HG03196 (cell line): ENCODE results near the gene LIMA1.
"Not testable (repeated sequence)": the region's sequence is repeated elsewhere in the genome, so short reads cannot be mapped to it uniquely, and the experiment has no call there.

Experiments used
- ATAC-seq: cut with Tn5 transposase; IDR thresholded peaks from one replicate; pipeline ENCODE4 v1.9.1; 2021; ENCODE audit not compliant: unreplicated experiment

Gene LIMA1

DNA sequence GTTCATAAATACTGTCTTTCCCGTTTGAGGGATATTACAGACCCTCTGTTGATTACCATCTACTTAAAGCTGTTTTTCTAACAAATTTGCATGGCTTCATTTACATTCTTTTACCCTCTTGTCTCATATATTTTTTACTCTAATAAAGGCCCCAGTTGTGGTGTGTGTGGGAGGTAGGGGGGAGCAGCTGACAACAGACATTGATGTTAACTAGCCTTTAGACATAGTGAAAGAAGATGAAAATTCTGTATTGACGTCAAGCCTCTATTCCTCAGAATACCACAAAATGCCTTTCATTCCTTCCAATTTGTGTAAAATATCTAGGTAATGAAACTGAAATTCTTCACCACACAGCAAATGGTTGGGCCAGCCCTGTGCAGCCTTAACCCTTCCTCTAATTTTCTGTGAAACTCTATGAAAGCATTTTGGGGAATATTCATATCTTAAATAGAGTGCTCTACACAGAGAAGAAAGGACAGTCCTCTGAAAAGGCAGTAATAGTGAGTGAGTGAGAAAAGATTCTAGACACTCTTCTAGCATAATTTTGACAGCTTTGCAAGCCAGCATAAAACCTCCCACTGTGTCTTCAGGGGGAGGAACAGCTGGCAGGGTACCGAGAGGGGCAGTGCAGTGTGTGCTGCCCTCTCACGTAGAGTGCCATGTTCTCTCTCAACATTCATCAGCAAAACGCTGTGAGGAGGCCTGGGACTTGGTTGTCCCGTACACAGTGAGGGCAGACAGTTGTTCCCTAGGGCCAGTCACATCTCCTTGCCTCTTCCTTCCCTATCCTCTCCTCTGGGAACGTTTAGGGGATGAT is 96.0 kb downstream of the LIMA1 start:
- peak; percentile 36 for ATAC-seq

DNA sequence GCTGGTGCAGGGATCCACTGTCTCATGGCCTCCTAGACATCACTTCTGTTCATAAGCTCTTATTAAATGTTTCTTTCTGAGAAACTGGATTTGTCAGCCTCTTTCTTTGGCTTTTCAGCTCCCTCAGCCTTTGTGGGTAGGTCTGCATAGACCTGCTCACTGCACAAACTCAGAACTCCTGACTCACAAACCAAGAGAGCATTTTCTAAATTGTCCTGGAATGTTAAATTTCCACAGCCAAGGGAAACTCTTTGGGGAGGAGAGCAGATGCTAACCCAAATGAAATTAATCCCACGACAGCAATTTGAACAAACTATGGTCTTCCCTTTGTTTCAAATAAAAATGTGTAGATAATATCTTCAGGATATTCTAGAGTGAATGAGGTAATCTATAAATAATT is 96.6 kb downstream of the LIMA1 start:
- no peak for ATAC-seq

DNA sequence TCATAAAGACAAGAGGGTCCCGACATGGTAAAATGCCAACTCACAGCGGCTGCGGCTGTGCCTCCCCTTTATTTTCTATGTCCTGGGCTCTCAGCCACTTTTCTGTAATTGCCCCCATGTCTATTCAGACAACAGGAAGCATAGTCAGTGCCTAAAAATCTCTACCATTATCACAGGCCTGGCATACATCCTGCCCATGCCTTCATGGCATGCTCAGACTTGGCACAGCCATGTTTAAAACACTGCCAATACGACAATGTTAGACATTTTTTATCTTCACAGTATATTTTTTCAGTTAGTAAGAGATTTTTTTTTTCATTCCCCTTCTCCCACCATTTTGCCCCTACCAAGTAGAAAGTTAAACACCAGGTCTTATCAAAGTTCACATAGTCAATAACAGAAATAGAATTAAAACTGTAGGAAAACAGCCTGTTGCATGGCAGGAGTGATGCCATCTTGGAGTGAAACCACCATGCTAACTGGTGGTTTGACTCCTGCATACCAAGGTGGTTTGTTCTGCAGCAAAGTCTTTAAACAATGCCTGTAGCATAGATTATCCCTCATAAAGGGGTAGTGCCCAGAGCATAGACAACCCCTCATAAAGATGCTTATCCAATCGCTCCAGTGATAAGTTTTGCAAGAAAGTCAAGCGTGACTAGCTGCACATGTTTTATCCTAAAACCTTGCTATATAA is 97.2 kb downstream of the LIMA1 start:
- ATAC-seq = no peak

DNA sequence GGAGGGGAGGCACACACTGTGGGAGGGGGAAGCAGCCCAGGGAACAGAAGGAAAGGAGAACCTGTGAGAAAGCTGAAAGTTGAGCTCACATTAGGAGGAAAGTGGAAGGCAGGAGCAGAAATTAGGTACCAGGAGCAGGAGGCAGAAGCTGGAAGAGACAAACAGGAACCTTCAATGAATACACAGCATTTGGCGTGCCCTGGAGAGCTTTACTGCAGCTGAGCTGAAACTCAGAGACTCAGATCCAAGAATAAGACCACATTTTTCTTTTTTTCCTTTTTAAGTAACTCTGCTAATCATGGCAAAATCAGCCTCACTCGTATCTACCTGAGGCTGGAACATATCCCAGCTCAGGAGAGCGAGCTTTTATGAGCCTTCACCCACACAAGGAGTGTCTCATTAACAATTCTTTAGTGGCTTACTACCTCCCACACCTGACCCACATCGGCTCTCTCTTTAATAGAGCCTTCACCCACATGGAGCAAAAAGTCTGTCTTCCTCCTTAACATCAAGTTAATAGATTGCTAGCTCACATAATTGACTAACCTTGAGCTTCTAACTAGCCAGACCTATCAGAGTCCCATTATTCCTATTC is 97.9 kb downstream of the LIMA1 start:
- no peak for ATAC-seq

DNA sequence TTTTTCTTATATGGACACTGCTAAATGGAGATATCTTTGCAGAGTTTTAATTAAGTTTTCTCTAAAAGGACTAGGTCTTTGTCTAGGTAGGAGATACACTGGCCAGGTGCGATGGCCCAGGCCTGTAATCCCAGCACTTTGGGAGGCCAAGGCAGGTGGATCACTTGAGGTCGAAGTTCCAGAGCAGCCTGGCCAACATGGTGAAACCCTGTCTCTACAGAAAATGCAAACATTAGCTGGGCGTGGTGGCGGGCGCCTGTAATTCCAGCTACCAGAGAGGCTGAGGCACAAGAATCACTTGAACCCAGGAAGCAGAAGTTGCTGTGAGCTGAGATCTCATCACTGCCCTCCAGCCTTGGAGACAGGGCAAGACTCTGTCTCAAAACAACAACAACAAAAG is 99.1 kb downstream of the LIMA1 start:
- no peak for ATAC-seq

DNA sequence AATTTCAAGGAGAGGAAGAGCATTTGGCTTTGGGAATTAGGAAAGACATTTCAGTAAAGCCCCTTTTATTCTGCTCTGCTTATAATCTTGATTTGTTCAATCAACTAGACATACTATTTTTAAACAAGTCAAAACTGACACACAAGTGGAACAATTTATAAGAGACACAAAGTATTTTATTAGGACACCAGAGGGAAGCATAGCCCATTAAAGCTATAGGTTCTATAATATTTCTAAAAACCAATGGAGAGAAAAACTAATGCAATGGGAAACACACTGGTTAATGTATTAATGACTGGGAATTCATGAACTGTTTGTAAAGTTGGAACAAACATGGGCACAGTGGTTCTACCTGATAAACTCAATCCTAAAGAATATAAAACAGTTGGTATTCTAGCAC is 100.9 kb downstream of the LIMA1 start:
- no peak for ATAC-seq

DNA sequence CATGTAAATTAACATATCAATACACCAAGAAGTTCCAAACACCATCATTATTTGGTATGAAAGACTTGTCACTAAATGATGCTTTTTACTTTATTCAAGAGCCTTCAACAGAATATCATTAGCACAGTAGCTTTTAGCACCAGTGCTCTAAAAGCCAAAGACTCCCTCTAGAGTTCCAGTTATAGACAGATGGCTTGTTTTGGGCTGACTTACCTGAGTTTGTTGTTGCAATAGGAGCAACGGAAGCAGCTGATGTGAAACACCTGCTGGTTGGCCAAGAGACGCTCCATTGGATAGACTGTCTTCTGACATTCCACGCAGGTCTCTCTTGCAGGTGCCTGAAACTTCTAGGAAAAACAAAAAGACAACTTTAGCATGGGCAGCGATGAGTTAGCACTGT is 101.6 kb downstream of the LIMA1 start:
- no peak for ATAC-seq

DNA sequence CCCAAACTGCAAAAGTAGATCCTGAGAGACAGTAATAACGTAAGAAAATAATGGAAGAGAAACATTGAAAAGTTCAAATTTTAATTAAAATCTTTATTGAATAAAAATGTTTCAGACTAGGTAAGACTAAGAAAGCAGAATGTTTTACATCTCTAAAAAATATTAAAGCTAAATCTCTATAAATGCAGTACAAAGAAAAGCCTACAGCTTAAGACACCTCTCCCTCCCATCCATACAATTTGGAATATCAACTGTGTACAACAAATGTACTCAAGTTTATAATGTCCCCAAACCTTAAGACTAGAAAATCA is 107.6 kb downstream of the LIMA1 start:
- ATAC-seq = no peak

DNA sequence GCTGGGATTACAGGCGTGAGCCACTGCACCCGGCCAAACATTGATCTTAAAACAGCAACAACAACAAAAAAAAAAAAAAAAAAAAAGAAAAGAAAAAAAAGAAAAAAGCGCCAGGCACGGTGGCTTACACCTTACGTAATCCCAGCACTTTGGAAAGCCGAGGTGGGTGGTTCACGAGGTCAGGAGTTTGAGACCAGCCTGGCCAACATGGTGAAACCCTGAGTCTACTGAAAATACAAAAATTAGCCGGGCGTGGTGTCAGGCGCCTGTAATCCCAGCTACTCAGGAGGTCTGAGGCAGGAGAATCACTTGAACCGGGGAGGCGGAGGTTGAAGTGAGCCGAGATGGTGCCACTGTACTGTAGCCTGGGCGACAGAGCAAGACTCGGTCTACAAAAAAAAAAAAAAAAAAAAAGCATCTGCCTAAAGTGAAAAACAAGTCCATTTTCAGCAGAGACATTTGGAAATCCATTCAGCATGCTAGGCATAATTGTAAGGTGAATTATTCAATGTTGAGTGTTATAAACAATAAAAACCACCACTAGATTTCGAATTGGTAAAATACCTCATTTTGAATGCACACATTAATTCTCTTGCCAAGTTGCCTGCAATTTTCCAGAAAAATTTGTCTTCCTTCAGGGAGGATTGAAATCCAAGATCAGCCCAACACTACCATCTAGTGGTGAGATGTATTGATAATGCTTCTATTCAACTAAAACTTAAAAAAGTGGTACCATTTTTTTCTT is 108.2 kb downstream of the LIMA1 start:
- no peak for ATAC-seq

DNA sequence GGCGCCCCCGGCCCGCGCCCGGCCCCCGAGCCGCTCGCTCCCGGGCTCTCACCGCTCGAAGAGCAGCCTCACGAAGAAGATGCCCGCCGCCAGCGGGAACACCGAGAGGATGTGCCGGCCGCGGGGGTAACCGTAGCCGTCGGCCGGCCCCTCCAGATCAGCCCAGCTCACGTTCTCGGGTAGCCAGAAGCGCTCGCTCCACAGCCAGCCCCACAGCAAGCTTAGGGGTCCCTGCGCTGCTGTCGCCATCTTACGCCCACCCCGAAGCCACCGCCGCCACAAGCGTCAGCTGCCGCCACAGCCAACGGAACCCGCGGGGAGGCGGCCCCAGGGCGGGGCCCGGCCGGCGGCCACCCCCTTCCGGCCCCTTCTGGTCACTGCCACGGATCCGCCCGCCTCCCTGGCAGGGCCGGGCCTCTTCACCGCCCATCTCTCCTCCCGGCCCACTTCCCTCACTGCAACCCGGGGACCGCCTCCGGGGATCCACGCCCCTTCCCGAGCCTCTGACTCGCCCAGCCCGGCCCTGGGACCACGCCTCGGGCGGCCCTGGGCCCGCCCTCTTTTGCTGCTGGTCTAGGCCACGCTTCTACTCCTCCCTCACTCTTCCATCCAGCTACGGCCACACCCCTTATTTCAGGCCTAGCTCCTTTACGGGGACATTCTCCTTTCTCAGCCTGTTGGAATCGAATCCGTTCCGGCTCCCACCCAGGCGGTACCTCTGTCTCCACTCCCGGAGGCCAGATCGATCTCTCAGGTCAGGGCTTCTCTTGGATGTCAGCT is 116.1 kb downstream of the LIMA1 start, which contains the start of gene CERS5:
Gene CERS5 (minus strand): TSS at position 321 of the 780 bp plus-strand sequence. CDS start 72 bp downstream, at position 249.
- peak; percentile 98 for ATAC-seq

DNA sequence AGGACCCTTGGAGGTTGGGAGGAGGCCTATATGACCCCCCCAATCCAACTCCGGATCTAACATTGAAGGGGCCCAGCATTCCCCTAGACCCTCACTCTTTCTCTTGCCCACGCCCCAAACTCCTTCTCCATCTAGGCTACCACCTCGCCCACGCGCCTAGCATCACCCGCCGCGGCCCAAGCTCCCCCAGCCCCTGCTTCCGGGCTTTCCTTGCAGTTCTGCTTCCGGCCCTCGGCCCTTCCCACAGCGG is 116.6 kb downstream of the LIMA1 start:
- ATAC-seq = peak; percentile 42

DNA sequence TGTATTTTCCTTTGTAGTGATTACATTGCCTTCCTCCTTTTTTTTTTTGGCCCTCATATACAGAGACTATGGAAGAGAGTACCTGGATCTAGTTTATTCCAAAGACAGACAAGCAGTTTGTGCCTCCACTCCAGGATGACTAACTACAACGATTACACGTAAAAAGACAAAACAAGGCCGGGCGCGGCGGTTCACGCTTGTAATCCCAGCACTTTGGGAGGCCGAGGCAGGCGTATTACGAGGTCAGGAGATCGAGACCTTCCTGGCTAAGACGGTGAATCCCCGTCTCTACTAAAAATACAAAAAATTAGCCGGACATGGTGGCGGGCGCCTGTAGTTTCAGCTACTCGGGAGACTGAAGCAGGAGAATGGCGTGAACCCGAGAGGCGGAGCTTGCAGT is 118.4 kb downstream of the LIMA1 start:
- ATAC-seq = no peak

DNA sequence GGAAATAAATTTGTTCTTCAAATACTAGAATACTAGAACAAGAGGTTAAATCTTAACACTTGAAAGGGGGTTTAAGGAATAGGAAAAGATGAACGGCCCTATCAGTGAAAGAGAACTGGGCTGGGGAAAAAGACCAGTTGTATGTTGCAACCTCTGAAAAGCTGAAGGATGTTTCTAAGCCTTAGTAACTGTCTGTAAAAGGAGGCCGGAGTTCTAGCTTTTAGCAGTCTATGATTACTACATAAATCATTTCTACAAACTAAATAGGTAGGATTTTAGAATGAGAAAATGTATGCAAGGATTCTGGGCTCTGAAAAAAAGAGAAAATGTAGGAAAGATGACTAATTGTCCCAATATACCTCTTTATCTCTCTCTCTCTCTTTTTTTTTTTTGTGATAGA is 121.1 kb downstream of the LIMA1 start:
- ATAC-seq = no peak

DNA sequence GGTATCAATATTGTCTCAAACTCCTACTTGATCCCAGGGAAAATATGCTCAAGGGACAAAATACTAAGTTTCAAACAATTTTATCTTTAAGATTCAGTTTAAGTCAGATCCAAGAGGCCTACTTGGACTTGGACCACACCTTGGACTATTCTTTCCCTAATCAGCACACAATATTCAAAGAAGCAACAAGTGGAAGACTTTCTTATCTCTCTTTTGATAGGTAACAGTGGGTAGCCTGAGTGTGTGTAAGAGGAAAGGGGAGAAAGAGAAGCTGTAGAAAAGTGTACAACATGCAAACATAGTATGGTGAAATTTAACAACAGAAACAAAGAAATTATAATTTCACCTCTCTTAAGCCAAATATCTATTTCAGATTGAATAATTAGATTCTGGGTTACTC is 122.7 kb downstream of the LIMA1 start:
- ATAC-seq = no peak

DNA sequence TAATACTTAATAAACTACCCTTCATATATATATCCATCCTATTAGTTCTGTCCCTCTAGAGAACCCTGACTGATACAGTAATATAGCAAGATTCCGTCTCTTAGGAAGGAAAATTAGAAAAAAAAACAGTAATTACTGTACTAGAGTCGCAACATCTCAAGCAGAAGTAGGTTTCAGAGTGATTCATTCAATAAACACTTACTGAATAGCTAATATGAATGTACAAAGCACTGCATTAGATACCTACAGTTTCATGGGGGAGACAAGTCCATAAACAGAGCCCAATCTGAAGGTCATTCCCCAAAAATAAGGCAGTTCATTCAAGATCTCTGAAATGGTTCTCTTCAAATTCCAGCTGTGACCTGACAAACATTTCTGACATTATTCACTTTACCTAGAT is 126.1 kb downstream of the LIMA1 start:
- no peak for ATAC-seq

DNA sequence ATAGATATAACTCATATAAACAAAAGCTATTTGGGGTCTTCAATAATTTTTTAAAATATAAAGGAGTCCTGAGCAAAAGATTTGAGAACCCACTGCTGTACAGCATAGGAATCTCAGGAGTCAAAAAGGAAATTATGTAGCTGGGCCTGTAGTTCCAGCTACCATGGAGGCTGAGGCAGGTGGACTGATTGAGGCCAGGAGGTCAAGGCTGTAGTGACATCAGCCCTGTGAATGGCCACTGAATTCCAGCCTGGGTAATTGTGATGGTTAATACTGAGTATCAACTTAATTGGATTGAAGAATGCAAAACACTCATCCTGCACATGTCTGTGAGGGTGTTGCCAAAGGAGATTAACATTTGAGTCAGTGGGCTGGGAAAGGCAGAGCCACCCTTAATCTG is 126.7 kb downstream of the LIMA1 start:
- ATAC-seq = no peak

DNA sequence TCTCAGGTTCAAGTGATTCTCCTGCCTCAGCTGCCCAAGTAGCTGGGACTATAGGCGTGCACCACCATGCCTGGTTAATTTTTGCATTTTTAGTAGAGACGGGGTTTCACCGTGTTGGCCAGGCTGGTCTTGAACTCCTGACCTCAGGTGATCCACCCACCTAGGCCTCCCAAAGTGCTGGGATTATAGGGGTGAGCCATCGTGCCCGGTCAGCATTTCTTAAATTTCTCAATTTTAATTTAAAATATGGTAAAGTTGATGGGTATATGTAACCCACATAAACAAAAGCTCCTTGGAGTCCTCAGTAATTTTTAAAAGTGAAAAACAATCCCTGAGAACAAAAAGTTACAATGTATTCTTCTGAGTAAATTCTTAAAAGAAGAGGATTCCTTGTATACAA is 128.4 kb downstream of the LIMA1 start:
- not testable (repeated sequence) for ATAC-seq

DNA sequence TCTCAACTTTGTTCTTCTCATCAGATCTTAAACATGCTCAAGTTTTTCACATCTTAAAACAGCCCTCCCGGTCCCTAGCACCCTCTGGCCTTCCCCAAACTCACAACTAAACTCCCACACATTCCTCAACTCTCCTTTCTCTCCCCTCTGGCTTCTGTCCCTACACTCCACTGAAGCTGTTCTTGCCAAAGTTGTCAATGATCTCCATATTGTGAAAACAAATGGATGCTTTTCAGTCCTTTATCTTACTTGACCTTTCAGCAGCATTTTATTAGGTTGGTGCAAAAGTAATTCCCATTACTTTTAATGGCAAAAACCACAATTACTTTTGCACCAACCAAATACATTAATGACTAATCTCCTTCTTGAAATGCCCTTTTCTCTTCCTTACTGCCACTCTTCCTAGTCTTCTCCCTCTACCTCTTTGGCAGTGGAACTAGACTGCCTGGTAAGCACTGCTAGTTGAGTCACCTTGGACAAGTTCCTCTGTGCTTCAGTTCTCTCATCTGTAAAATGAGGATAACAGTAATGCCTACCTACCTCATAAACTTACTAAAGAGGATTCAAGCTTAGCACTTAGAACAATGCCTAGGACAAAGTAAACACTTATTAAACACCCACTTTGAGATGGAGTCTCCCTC is 132.2 kb downstream of the LIMA1 start:
- ATAC-seq = no peak

DNA sequence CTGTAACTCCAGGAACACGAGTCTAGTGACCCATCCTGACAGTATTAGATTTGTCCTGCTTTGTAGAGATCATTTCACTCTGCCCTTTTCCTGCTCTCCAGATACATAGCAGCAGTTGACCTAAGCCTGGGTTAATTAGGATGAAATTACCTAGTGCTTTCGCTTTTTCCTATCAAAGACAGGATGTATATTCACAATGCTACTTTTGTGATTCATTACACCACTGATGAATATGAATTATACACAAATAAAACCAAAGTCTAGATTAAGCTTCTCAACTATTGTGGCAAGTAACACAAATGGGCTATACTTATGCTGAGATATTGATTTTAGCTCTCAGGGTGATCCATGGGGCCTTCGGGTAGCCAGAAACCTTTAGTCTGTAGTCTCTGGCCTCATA is 134.0 kb downstream of the LIMA1 start:
- no peak for ATAC-seq

DNA sequence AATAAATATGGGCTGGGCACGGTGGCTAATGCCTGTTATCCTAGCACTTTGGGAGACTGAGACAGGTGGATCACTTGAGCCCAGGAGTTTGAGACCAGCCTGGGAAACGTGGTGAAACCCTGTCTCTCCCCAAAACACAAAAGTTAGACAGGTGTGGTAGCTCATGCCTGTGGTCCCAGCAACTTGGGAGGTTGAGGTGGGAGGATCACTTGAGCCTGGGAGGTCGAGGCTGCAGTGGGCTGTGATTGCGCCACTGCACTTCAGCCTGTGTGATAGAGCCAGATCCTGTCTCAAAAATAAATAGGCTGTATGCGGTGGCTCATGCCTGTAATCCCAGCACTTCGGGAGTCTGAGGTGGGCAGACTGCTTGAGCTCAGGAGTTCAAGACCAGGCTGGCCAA is 135.3 kb downstream of the LIMA1 start:
- ATAC-seq = not testable (repeated sequence)

DNA sequence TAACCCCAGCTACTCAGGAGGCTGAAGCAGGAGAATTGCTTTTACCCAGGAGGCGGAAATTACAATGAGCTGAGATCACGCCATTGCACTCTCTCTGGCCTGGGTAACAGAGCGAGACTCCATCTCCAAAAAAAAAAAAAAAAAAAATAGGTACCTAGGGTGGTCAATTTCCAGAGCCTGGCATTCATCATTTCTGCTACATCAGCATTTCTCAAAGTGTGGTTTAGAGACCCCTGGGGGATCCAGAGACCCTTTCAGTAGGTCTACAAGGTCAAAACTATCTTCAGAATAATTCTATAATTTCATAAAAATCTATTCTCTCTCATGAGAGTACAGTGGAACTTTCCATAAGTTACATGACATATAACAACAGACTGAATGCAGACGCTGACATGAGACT is 136.0 kb downstream of the LIMA1 start:
- ATAC-seq = no peak
